Stimulated activated CD8-positive, alpha-beta memory T cell treated with anti-CD3 and anti-CD28 coated beads, Interleukin-7, amount 100 ng/mL, for 24 hours (primary cell): ENCODE data around the gene BSCL2.
A peak's percentile ranks its signal among the peaks of the same experiment; 100 is the strongest.
"Not testable (repeated sequence)": the region's sequence is repeated elsewhere in the genome, so short reads cannot be mapped to it uniquely, and the experiment has no call there.

Experiments used
- DNase-seq: peaks from one replicate; pipeline ENCODE4 v3.0.0-alpha.2; 2020; ENCODE audit warnings: low read depth

Gene BSCL2

GRCh38 chr11:62656796-62657429 lies 50.3 kb downstream of the BSCL2 start:
- DNase-seq: no peak

GRCh38 chr11:62654297-62654696 lies 52.9 kb downstream of the BSCL2 start:
- DNase-seq: no peak

GRCh38 chr11:62652161-62653006 lies 54.8 kb downstream of the BSCL2 start:
- no peak for DNase-seq

GRCh38 chr11:62650283-62650682 lies 56.9 kb downstream of the BSCL2 start:
- DNase-seq: not testable (repeated sequence)

GRCh38 chr11:62649486-62649885 lies 57.7 kb downstream of the BSCL2 start:
- DNase-seq: no peak

GRCh38 chr11:62648967-62649364 lies 58.3 kb downstream of the BSCL2 start:
- no peak for DNase-seq

- no peak for DNase-seq
Measured at GRCh38 chr11:62648185-62648966, 58.8 kb downstream of the BSCL2 start.

GRCh38 chr11:62647609-62648005 lies 59.6 kb downstream of the BSCL2 start:
- no peak for DNase-seq

GRCh38 chr11:62646825-62647608 lies 60.2 kb downstream of the BSCL2 start:
- no peak for DNase-seq

GRCh38 chr11:62645946-62646824 lies 61.0 kb downstream of the BSCL2 start, which contains the start of gene GANAB:
GANAB (minus strand) TSS chr11:62646613; CDS start chr11:62646599, 14 bp downstream.
- peak; percentile 99 for DNase-seq

- DNase-seq: no peak
Measured at GRCh38 chr11:62645671-62645945, 61.6 kb downstream of the BSCL2 start.

GRCh38 chr11:62644220-62644619 lies 63.0 kb downstream of the BSCL2 start:
- no peak for DNase-seq
